Measurements from ENCODE around the gene TFR2. TPM values are rescaled to one million over a fixed set of nuclear protein-coding genes. Genes with fewer than 3 reads are reported as not detected.

TFR2 gene
- total and polyA plus RNA-seq, 2 of the 13 experiments (the other 11 are each of a cell fraction or from before 2014, with no cell fraction given): 36.9 to 64.2 TPM

- TF ChIP-seq ZNF646 (CRISPR knock-in tag; IDR thresholded peaks at IDR 0.05): no peak
- no peak for TF ChIP-seq ZNF674 (CRISPR knock-in tag; IDR thresholded peaks at IDR 0.05; ENCODE audit: low read depth)
- TF ChIP-seq HNF4G (IDR thresholded peaks at IDR 0.05; ENCODE audit: borderline replicate concordance, low read depth, low read length): no peak
- TF ChIP-seq HNF4G (CRISPR knock-in tag; IDR thresholded peaks at IDR 0.05; ENCODE audit: borderline replicate concordance, low read depth): no peak
- 0 out of 2 replicates have a peak, but pooled peaks have one; percentile 2 for TF ChIP-seq SAP130 (CRISPR knock-in tag; IDR thresholded peaks at IDR 0.05; ENCODE audit: low read depth)
Measured at GRCh38 chr7:100571829-100572116, 69.6 kb downstream of the TFR2 start (continued).
